Measurements from ENCODE around the gene CSPG5. TPM values are rescaled to one million over a fixed set of nuclear protein-coding genes. Genes with fewer than 3 reads are reported as not detected.

Gene CSPG5
- total and polyA plus RNA-seq, 3 donors from 2014 or later = 2.4 to 4.9 (median 2.7) TPM

GRCh38 chr3:47617086-47618010 lies 38.7 kb upstream of the CSPG5 start:
- no peaks in the 10 kb centered on the region for H3K27me3 ChIP-seq
- TF ChIP-seq, protein P1, sequence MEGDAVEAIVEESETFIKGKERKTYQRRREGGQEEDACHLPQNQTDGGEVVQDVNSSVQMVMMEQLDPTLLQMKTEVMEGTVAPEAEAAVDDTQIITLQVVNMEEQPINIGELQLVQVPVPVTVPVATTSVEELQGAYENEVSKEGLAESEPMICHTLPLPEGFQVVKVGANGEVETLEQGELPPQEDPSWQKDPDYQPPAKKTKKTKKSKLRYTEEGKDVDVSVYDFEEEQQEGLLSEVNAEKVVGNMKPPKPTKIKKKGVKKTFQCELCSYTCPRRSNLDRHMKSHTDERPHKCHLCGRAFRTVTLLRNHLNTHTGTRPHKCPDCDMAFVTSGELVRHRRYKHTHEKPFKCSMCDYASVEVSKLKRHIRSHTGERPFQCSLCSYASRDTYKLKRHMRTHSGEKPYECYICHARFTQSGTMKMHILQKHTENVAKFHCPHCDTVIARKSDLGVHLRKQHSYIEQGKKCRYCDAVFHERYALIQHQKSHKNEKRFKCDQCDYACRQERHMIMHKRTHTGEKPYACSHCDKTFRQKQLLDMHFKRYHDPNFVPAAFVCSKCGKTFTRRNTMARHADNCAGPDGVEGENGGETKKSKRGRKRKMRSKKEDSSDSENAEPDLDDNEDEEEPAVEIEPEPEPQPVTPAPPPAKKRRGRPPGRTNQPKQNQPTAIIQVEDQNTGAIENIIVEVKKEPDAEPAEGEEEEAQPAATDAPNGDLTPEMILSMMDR (IDR thresholded peaks at IDR 0.05) = no peak
- TF ChIP-seq POLR2A (IDR thresholded peaks at IDR 0.05) = no peak
- no peaks in the 10 kb centered on the region for H3K9me3 ChIP-seq
- no peak overlapping the region for H3K4me3 ChIP-seq
- intact Hi-C loops (cut with DNase I; ENCODE audit: low total_unique reads) = no loop called here
- no peaks in the 10 kb centered on the region for H3K36me3 ChIP-seq (ENCODE audit: low read depth, missing control alignments)
- no peak for DNase-seq
- 73 to 86% methylated on average over 5 of the region's 5 CpGs for WGBS, 2 donors
- no peak overlapping the region for H3K27ac ChIP-seq
- H3K4me1 ChIP-seq = peaks cover 10% of the 10 kb centered on the region

DNA sequence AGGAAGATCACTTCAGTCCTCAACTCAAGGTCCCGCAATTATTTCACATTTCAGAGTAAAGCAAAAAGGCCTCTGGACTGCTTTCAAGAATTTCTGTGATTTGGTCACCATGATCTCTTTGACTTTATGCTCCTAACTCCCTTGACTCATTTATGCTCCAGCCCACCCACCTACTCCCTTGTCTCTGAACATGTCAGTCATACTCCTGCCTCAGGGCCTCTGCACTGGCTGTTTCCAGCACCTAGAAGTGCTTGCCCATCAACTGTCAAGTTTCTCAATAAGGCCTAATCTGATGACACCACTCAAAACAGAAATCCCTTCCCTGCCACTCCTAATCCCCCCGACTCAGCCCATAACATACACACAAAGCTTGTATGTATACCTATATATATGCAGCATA lies 36.1 kb upstream of the CSPG5 start:
- Histone ChIP-seq H3K27ac (peak overlapping the region in 1 of 2 donors; percentile 10), H3K36me3 (ENCODE audit: low read depth, missing control alignments) (no peaks in the 10 kb centered on the region), H3K9me3 (no peaks in the 10 kb centered on the region), H3K4me1 (peaks cover 18% of the 10 kb centered on the region), H3K27me3 (no peaks in the 10 kb centered on the region), H3K4me3 (no peak overlapping the region)
- no peak for DNase-seq
- no peak for TF ChIP-seq POLR2A (IDR thresholded peaks at IDR 0.05)
- TF ChIP-seq, protein P1 (IDR thresholded peaks at IDR 0.05) = no peak
- WGBS, 2 donors = 72 to 84% methylated on average over 2 of the region's 2 CpGs
- intact Hi-C loops (cut with DNase I; ENCODE audit: low total_unique reads) = no loop called here

DNA sequence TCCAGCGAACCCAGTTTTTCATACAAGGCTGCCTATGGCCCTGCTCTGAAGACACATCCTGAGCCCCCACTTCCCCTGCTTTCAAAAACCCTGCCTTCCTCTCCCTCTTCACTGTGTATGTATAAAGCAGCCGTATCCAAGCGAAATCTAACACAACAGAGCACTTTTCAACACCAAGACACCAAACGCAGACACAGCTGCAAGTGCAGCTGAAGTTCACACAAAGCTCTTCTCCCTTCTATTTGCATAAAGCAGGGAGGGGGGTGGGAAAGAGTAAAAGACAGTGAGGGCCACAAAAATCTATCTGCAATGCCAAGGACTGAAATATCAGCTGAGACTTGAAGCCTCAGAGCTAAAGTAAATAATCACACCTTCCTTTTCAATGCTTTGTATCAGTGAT lies 35.1 kb upstream of the CSPG5 start:
- no peak for DNase-seq
- Histone ChIP-seq H3K27me3 (no peaks in the 10 kb centered on the region), H3K36me3 (ENCODE audit: low read depth, missing control alignments) (no peaks in the 10 kb centered on the region), H3K9me3 (no peaks in the 10 kb centered on the region), H3K4me1 (peaks cover 18% of the 10 kb centered on the region), H3K27ac (no peak overlapping the region), H3K4me3 (no peak overlapping the region)
- intact Hi-C loops (cut with DNase I; ENCODE audit: low total_unique reads) = no loop called here
- 68 to 88% methylated on average over 4 of the region's 4 CpGs for WGBS, 2 donors
- TF ChIP-seq, protein P1 (IDR thresholded peaks at IDR 0.05) = no peak
- no peak for TF ChIP-seq POLR2A (IDR thresholded peaks at IDR 0.05)

DNA sequence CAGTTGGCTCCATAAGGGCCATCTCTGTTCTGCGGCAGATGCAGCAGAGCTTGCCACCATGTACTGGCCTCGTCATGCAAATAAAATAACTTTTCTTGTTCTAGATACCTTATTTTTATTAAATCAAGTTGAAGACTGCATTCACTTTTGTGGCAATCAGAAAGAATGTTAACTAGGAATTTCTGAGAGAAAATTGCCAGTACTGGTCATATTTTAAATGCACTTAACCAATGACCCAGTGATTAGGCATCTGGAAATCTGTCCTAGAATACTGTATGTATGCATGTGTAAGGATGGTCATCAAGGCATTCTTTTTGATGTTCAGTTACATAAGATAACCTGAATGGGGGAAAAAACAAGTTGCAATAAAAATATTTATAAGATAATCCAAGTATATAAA lies 34.2 kb upstream of the CSPG5 start:
- Histone ChIP-seq H3K36me3 (ENCODE audit: low read depth, missing control alignments) (no peaks in the 10 kb centered on the region), H3K27me3 (no peaks in the 10 kb centered on the region), H3K27ac (peak overlapping the region in 1 of 2 donors; percentile 39), H3K4me1 (peaks cover 18% of the 10 kb centered on the region), H3K9me3 (no peaks in the 10 kb centered on the region), H3K4me3 (no peak overlapping the region)
- intact Hi-C loops (cut with DNase I; ENCODE audit: low total_unique reads) = no loop called here
- no peak for TF ChIP-seq POLR2A (IDR thresholded peaks at IDR 0.05)
- TF ChIP-seq, protein P1 (IDR thresholded peaks at IDR 0.05) = no peak
- no peak for DNase-seq
- 88 to 91% methylated on average over 2 of the region's 2 CpGs for WGBS, 2 donors

Data from testis (tissue), 3 donors.